OCI-LY1 (cell line): ENCODE data around the gene LRP10.
"Not testable (repeated sequence)": the region's sequence is repeated elsewhere in the genome, so short reads cannot be mapped to it uniquely, and the experiment has no call there.

ENCODE experiments used
- H2AFZ ChIP-seq: fragments of 200-600 bp; sonication (generic), shearing (Covaris generic); 2 replicates; pipeline ENCODE4 v1.6.0; 2014; ENCODE audit warnings: antibody characterized with exemption, mild to moderate bottlenecking, low read length
- H3F3A ChIP-seq: fragments of 200-600 bp; sonication (generic), shearing (Covaris generic); 2 replicates; pipeline ENCODE4 v1.6.0; 2014; ENCODE audit warnings: mild to moderate bottlenecking, antibody characterized with exemption, low read length, moderate library complexity; ENCODE audit not compliant: insufficient read depth
- H3K27ac ChIP-seq: fragments of 200-600 bp; sonication (generic); 2 replicates; pipeline ENCODE4 v1.5.1; 2014; ENCODE audit warnings: low read length, mixed run types, mild to moderate bottlenecking, low read depth; ENCODE audit not compliant: poor library complexity, severe bottlenecking
- H3K27me3 ChIP-seq: fragments of 200-600 bp; sonication (generic); 2 replicates; pipeline ENCODE4 v1.6.0; 2014; ENCODE audit warnings: antibody characterized with exemption, mild to moderate bottlenecking, low read length, moderate library complexity; ENCODE audit not compliant: insufficient read depth
- H3K36me3 ChIP-seq: fragments of 200-600 bp; sonication (generic); 2 replicates; pipeline ENCODE4 v1.6.1; 2014; ENCODE audit warnings: mild to moderate bottlenecking, antibody characterized with exemption, low read length, moderate library complexity, mixed read lengths; ENCODE audit not compliant: insufficient read depth
- H3K4me1 ChIP-seq: fragments of 200-600 bp; sonication (generic); 2 replicates; pipeline ENCODE4 v1.5.1; 2014; ENCODE audit warnings: mild to moderate bottlenecking, low read length, moderate library complexity; ENCODE audit not compliant: insufficient read depth, severe bottlenecking
- H3K4me2 ChIP-seq: fragments of 200-600 bp; sonication (generic), shearing (Covaris generic); 2 replicates; pipeline ENCODE4 v1.6.1; 2014; ENCODE audit warnings: low read length
- H3K4me3 ChIP-seq: fragments of 200-600 bp; sonication (generic); 2 replicates; pipeline ENCODE4 v1.5.1; 2014; ENCODE audit warnings: low read length, low read depth, mild to moderate bottlenecking, mixed read lengths; ENCODE audit not compliant: poor library complexity, severe bottlenecking
- H3K79me2 ChIP-seq: fragments of 200-600 bp; shearing (Covaris generic); 2 replicates; pipeline ENCODE4 v1.6.1; 2016; ENCODE audit warnings: mixed run types, low read length, mixed read lengths; ENCODE audit not compliant: insufficient read depth
- H3K9ac ChIP-seq: fragments of 200-600 bp; sonication (generic), shearing (Covaris generic); 2 replicates; pipeline ENCODE4 v1.6.1; 2014; ENCODE audit warnings: mild to moderate bottlenecking, low read length, mixed read lengths
- H3K9me2 ChIP-seq: fragments of 200-600 bp; sonication (generic), shearing (Covaris generic); 2 replicates; pipeline ENCODE4 v1.6.1; 2014; ENCODE audit warnings: low read depth, mild to moderate bottlenecking, low read length, mixed read lengths
- H3K9me3 ChIP-seq: fragments of 200-600 bp; shearing (Covaris generic); 2 replicates; pipeline ENCODE4 v1.6.1; 2014; ENCODE audit warnings: low read length, mixed read lengths
- H4K20me1 ChIP-seq: fragments of 200-600 bp; sonication (generic), shearing (Covaris generic); 2 replicates; pipeline ENCODE4 v1.6.0; 2016; ENCODE audit warnings: mild to moderate bottlenecking, low read length; ENCODE audit not compliant: insufficient read depth
- CTCF ChIP-seq: fragments of 200-600 bp; sonication (generic), shearing (Covaris generic); IDR thresholded peaks from 2 replicates; pipeline ENCODE4 v1.5.1; 2017; ENCODE audit warnings: mild to moderate bottlenecking, antibody characterized with exemption, low read length, moderate library complexity, mixed read lengths
- EZH2 ChIP-seq: fragments of 200-600 bp; sonication (generic), shearing (Covaris generic); IDR thresholded peaks from 2 replicates; pipeline ENCODE4 v1.8.0; 2017; ENCODE audit warnings: borderline replicate concordance, mixed run types, mild to moderate bottlenecking, antibody characterized with exemption, low read length, moderate library complexity, mixed read lengths

The LRP10 gene

DNA sequence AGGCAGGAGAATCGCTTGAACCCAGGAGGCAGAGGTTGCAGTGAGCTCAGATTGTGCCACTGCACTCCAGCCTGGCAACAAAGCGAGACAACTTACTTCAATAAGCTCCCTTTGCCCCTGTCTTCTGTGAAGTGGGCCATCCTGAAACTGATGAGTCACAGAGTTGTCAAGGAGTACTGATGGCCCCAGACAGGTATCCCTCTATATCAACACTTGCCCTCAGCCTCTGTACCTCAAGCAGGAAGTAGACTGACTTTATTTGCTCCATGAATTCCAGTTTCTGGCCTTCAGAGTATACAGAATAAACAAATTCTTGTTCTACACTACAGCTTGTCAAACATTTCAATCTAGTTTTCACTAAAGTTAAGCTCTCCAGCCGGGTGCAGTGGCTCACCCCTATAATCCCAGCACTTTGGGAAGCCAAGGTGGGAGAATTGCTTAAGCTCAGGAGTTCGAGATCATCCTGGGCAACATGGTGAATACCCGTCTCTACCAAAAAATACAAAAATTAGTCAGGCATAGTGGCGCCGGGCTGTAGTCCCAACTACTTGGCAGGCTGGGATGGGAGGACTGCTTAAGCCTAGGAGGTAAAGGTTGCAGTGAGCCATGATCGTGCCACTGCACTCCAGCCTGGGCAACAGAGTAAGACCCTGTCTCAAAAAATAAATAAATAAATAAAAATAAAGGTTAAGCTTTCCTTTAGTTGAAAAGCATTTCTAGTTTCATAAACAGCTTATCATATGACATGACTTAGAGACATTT is 16.4 kb upstream of the LRP10 start:
- H3K9ac ChIP-seq = no peak overlapping the region

DNA sequence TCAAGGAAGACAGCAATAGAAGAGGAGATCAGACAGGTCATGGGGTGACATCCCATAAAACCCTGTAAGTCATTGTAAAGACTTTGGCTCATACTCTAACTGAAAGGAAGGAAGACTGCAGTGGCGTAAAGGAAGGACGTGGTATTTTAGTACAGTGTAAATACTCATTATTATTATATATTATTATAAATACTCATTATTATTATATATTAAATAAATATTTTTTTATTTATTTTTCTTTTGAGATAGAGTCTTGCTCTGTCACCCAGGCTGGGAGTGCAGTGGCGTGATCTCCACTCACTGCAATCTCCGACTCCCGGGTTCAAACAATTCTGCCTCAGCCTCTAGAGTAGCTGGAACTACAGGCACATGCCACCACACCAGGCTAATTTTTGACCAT is 15.1 kb upstream of the LRP10 start:
- Histone ChIP-seq H3K36me3 (no peaks in the 10 kb centered on the region), H3K4me1 (peaks cover 4% of the 10 kb centered on the region), H3K27ac (no peak overlapping the region), H3K4me3 (no peak overlapping the region), H4K20me1 (no peaks in the 10 kb centered on the region), H3K9me3 (peaks cover 3% of the 10 kb centered on the region; the same call in 1 of the 2 replicates), H3K9me2 (no peaks in the 10 kb centered on the region), H3K9ac (no peak overlapping the region), H3K27me3 (no peaks in the 10 kb centered on the region), H3K4me2 (no peak overlapping the region), H2AFZ (no peak overlapping the region), H3K79me2 (no peaks in the 10 kb centered on the region), H3F3A (no peaks in the 10 kb centered on the region)
- TF ChIP-seq EZH2 = no peak
- TF ChIP-seq CTCF = no peak

More for the DNA sequence above, 16.4 kb upstream of the LRP10 start:
- Histone ChIP-seq H3F3A (no peaks in the 10 kb centered on the region), H3K79me2 (no peaks in the 10 kb centered on the region), H3K4me3 (no peak overlapping the region), H3K27me3 (no peaks in the 10 kb centered on the region), H3K4me1 (peaks cover 4% of the 10 kb centered on the region), H3K9me3 (peaks cover 3% of the 10 kb centered on the region; the same call in 1 of the 2 replicates), H3K9me2 (no peaks in the 10 kb centered on the region), H3K27ac (no peak overlapping the region), H3K36me3 (no peaks in the 10 kb centered on the region), H2AFZ (no peak overlapping the region), H3K4me2 (no peak overlapping the region), H4K20me1 (no peaks in the 10 kb centered on the region)
- TF ChIP-seq CTCF (no peak), EZH2 (no peak)

- not testable (repeated sequence) for H3K4me3 ChIP-seq, H3K9ac ChIP-seq, H3K79me2 ChIP-seq, H3K27ac ChIP-seq, H3F3A ChIP-seq, H3K36me3 ChIP-seq, H3K4me1 ChIP-seq, H3K27me3 ChIP-seq, H3K9me3 ChIP-seq, H3K4me2 ChIP-seq, H4K20me1 ChIP-seq, H2AFZ ChIP-seq, H3K9me2 ChIP-seq
Measured at GRCh38 chr14:22860377-22860776, 11.2 kb upstream of the LRP10 start.

GRCh38 chr14:22861651-22862050 is 9.9 kb upstream of the LRP10 start:
- H3K4me1 ChIP-seq = no peaks in the 10 kb centered on the region
- TF ChIP-seq CTCF = no peak
- no peak for TF ChIP-seq EZH2
- no peaks in the 10 kb centered on the region for H3K27me3 ChIP-seq
- no peaks in the 10 kb centered on the region for H4K20me1 ChIP-seq
- H3K9me2 ChIP-seq = no peaks in the 10 kb centered on the region
- no peak overlapping the region for H3K4me3 ChIP-seq
- no peak overlapping the region for H3K4me2 ChIP-seq
- no peaks in the 10 kb centered on the region for H3F3A ChIP-seq
- H3K27ac ChIP-seq = no peak overlapping the region
- no peak overlapping the region for H2AFZ ChIP-seq
- peaks cover 8% of the 10 kb centered on the region for H3K9me3 ChIP-seq
- no peak overlapping the region for H3K9ac ChIP-seq
- H3K79me2 ChIP-seq = no peaks in the 10 kb centered on the region
- no peaks in the 10 kb centered on the region; the same call in 1 of the 2 replicates for H3K36me3 ChIP-seq
